Activated CD4-positive, alpha-beta T cell treated with anti-CD3 and anti-CD28 coated beads, Interleukin-2, Interleukin-6, amounts not matched to agents 100 ng/mL and 50 ng/mL, durations not matched to agents 16 hours and 8 hours (primary cell): Measurements from ENCODE around the gene INSIG1.
A peak's percentile ranks its signal among the peaks of the same experiment; 100 is the strongest.

Experiments
- DNase-seq: peaks from one replicate; pipeline ENCODE4 v3.0.0-alpha.2; 2020

Gene INSIG1

DNA sequence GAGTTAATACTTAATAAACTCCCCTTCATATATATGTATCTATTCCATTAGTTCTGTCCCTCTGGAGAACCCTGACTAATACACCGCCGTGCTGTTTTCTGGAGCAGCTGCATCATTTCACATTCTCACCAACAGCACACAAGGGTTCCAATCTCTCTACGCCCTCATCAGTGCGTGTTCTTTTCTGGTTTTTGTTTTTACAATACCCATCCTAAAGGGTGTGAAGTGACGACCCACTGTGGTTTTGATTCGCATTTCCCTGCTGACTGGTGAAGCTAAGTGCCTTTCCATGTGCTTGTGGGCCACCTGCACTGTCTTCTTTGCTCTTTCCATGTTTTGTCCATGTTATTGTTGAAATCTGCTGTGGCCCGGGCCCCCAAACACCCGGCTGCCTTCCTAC, 11.0 kb upstream of the INSIG1 start:
- peak; percentile 62 for DNase-seq

DNA sequence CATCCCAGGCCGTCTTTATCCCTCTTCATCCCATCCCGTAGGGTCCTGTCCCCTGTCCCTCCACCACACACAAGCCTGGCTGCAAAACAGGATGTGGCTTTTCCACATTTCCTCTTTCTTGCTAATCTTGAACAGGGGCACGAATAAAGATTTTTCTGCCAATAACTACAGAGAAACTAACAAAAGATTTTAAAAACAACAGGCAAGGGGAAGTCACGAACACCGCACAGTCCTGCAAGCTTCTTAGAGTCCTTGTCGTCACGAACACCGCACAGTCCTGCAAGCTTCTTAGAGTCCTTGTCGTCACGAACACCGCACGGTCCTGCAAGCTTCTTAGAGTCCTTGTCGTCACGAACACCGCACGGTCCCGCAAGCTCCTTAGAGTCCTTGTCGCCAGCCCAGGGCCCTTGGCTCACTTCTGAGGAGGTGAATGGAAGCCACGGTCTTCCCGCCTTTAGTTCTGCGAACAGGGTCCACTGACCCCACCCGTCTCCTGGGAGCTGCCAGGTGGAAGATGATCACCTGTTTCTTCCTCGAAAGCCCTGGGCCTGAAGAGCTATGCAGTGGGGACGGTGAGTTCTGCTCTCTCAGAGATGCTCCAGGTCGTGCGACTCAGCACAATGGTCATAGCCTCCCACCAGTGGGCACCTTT, 10.3 kb upstream of the INSIG1 start:
- no peak for DNase-seq

DNA sequence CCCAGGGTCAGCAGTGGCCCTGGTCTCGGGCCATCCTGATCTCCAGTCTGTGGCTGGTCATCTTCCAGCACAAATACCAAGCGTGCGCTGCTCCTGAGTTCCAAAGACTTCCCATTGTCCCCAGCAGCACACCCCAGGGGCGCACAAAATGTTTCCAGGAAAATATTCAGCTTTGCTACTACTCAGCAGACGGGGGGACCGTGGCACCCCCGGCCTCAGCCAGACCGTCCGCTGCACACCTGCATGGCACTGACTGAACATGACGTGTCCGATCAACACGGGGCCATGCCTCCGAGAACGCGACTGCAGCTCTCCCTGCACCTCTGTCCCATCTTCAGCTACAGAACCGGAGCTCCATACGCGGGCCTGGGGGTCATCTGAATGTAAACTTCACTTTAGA, 9.6 kb upstream of the INSIG1 start:
- no peak for DNase-seq

DNA sequence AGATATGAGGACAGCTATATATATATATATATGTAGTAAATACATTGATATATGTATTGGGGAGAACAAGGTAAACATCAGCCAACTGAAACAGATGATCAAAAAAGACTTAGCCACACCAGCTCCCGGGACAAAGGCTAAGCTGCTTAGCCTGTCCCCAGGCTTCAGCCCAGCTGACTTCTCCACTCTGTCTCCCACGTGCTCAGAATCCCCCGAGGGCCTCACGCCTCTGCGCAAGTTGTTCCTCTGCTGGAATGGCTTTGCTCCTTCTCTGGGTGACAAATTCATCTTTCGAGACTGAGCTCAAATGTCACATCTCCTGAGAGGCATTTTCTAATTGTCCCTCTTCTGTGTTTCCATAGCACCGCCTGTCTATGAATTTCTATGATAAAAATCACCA, 8.6 kb upstream of the INSIG1 start:
- no peak for DNase-seq

DNA sequence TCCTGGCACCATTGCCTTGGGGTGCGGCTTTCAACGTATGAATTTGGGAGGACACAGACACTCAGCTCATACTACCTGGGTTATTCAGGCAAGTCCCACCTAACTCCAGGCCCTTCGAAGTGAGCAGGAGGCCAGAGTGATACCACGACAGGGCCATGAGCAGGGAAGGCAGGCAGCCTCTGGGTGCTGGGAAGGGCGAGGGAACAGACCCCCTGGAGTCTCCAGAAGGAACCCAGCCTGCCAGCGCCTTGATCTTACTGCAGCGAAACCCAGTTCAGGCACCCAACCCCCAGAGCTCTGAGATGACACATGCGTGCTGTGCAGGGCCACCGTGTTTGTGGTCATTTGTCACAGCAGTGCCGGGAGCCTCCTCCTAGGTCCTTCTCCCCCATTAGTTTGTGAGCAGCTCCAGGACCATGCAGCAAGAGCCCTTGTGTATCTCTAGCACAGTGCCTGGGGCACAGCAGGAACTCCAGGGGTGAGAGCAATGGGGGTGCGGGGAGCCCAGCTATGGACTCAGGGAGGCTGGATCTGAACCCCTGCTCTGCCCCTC, 7.7 kb upstream of the INSIG1 start:
- DNase-seq: no peak

DNA sequence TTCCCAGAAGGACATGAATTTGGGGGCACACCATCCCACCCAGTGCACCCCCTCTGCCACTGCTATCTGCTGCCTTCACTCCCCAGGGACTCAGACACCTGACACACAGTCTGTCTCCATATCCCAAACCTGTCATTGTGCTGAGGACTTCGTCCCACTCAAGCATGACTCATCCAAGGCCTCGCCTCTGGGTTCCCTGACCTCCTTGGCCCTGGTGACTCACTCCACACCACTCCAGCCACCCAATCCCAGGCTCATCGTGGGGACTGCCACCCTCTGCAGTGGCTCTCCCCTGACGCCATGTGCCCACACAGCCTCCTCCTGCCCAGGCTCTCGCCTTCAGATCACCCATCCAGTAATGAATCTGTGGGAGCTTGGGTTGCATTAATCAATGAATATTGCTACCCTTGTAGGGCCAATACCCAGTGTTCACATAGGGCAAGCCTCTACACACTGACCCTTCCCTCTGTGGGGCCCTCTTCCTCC, 6.6 kb upstream of the INSIG1 start:
- no peak for DNase-seq

DNA sequence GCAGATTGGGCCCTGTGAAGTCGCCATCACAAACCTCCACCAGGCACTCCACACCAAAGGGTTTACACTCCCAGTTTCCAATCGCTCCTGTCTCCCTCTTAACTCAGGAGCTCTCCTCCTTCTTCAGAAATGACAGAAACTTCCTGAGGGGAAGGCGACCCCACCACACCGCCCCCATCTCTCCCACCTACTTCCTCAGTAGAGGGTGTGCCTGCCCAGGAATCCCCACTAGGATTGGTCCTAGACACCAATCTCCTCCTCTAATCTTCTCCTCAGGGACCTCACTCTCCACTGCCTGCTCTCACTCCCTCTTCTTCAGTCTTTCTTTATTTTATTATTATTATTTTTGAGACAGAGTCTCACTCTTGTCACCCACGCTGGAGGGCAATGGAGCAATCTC, 5.9 kb upstream of the INSIG1 start:
- no peak for DNase-seq

DNA sequence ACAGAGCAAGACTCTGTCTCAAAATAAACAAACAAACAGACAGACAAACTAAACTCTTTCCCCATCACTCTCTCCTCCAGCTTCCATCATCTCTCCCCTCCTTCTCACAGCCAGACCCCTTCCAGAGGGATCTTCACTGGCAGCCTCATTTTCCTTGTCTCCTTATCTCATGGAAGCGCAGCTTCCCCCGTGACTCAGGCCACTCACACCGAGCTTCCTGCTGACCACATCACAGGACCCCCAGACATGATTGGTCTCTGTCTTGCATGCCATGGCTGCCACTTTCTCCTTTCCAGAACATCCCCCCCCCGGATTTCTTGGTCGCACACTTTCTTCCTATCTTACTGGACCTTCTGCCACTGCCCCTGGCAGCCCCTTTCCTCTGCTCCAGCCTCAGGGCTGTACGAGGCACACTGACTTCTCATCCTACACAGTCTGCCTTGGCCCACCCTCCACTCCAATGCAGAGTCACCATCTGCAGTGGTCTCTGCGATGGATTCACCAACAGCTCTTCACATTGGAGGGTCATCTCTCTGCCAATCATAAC, 4.9 kb upstream of the INSIG1 start:
- no peak for DNase-seq

DNA sequence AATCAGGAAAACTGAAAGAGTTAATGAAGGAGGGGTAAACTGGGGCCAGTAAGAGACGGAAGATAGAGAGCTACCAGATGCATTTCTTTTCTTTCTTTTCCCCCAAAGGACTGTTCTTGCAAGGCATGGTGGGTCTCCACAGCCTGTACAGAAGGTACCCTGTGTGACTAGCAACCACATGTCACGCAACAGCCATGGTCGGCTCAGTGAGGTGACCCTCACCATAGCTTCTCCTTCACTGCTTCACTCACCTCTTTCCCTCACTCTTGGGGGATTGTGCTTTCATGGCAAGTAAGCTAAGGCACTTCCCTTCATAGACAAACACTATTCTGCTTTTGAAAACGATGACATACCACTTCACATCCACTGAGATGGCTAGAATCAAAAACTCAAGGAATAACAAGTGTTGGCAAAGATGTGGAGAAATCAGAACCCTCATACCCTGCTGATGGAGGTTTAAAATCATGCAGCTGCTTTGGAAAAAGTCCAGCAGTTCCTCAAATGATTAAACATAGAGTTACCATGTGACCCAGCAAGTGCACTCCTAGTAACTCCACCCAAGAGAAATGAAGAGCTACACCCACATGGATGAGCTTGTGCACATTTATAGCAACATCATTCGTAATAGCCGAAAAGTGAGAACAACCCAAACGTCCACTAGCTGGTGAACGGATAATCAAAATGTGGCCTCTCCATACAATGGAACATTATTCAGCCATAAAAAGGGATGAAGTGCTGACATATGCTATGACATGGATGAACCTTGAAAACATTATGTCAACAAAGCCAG, 3.8 kb upstream of the INSIG1 start:
- DNase-seq: no peak

DNA sequence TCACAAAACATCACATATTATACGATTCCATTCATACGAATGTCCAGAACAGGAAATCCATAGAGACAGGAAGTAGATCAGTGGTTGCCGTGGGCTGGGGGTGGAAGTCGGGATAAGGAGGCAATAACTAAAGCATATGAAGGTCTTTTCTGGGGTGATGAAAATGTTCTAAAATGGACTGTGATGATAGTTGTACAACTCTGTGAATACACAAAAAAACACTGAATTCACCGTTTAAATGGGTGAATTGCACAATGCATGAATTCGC, 3.2 kb upstream of the INSIG1 start:
- no peak for DNase-seq

DNA sequence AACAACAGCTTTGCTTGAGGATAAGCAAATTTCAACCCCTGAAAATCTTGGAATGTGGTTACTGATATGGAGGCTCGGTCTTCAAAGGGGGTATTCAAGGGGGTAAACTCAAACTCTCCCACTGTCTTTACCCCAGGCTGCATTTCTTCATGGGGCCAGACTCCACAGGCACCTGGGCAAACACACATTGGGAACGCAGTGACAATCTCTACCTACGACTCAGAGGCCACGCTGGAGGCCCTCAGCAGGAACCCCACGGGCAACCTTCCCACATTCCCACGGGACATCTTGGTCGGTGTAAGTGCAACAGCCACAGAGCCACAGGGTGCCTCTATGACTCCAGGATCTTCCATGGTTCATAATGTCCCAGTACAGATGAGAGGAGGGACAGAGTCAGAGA, 2.2 kb upstream of the INSIG1 start:
- DNase-seq: no peak

DNA sequence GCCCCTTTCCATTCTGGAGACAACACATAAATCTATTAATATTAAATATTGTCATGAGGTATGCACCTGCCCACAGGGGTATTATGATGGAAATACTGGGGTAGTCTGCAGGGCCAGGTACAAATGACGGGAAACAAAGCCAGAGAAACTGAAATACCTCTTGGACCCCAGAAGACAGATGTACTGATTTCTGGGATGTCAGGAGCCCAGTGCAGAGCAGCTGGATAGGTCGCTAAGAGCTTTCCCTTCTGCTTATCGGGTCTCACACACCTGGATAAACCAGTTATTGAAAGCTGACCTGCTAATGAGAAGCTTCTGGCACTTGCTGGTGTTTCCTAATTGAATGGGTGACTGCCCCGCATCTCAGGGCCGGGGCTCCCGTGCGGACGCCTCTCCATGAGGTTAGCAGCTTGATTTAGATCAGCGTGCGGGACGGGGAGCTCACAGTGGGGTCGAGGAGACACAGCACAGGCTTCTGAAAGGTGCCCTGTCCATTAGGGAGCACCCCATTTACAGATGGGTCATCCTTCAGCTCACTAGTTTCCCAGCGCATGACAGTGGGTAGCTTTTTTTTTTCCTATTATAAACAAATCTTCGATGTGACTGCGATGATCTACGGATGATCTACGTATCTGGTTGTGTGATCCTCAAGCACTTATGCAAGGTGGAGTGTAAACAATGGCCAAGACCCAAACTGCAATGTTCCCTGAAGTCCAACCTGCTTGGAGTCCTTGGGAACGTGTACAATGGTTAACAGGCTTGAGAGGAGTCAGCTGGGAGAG, 1.5 kb upstream of the INSIG1 start:
- DNase-seq: no peak

DNA sequence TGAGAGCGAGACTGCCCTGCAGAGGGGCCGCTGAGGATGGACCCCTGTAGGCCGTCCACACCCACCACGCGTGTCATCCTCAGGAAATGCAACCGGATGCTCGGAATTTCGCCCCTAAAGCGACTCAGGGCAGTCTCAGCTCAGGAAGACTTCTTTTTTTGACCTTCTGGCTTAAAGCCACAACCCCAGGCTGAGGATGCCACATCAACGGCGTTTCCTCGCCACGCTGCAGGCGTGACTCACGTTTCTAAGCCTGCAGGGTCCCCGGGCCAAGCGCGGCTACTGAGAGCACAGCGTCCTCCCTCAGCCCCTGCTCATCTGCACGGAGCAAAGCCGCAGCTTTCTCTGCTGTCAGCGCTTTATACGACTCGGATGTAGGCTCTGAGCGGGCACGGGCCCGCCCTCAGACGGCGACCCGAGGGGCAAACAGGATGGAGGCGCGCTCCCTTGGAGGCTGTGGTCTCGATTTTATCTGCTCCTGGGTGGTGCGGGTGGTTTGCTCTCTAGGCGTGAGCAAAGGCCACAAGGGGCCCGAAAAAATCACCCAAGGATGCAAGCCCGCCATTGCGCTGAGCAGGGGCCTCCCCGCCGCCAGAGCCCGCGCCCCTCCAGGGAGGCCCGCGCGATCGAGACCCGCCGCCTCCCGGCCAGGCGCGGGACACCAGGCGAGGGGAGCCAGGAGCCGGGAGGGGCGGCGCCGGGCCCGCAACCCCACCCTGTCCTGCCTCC, 726 bp upstream of the INSIG1 start:
- peak; percentile 91 for DNase-seq

DNA sequence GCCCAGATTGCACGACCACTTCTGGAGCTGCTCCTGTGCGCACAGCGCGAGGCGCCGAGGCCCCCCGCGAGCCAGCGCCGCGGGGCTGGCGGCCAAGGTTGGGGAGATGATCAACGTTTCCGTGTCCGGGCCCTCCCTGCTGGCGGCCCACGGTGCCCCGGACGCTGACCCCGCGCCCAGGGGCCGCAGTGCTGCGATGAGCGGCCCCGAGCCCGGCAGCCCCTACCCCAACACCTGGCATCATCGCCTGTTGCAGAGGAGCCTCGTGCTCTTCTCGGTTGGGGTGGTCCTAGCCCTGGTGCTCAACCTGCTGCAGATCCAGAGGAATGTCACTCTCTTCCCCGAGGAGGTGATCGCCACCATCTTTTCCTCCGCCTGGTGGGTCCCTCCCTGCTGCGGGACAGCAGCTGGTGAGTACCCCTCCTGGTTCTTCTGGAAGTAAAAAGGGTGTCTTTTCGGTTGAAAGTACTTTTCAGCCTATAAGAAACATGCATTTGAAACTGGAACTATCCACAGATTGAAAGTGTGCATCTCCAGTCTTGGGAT, 683 bp downstream of the INSIG1 start:
- no peak for DNase-seq

DNA sequence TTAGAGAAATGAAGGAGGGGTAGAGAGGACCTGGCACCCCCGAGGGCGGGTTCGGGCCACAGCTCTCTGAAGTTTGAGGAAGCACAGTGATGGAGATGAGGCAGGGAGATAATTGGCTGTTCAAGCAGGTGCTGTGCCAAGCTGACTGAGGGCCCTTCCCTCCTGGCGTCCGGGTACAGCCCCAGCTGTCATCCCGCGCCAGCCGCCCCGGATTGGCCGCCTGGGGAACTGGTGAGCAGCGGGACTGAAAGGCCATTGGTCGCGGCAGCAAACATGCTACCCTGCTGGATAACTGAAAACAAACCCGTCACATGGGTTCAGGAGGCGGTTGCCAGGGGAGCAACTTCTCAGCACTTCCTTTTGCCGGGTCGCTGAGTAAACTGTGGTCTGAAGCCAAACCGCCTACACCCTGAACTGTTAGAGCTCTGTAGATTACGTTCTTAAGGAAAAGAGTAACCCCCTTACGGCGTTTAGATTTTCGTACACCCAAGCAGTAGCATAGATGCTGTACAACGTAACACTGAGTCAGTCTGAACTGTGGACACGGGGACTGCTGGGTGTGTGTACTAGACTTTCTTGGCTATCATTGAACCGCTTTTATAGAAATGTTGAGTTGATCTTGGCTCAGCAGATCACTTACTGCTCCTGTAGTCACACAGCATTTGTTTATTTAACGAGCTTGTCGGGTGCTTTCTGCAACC, 1.3 kb downstream of the INSIG1 start:
- DNase-seq: peak; percentile 97

DNA sequence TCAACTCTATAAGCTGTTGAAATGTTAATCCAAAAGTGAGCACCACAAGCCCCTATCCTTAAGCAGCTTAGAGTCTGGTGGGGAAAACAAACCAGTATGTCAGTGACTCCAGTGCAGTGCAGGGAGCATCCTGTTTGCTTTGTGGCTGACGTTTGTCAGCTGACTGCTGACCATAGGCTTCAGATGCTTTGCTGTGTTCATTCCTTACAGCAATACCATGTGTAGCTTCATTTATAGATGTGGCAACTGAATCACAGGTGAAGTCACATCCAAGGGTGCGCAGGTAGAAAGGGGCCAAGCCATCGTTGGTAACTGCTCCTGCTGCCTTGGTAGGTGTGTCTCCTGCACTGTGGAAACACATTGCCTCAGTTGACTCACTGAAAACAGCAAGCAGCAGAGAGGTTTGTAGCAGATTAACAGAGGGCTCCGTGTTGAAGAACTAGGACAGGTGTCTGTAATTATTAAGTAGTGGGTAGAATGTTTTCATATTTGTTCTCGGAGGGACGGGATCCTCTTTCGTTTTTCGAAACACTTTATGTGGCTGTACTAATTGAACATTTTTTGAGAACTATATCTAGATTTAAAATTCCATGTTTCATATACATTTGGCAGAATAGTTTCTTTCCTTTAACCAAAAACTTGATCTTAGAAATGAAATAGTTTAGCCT, 2.0 kb downstream of the INSIG1 start:
- DNase-seq: peak; percentile 46

DNA sequence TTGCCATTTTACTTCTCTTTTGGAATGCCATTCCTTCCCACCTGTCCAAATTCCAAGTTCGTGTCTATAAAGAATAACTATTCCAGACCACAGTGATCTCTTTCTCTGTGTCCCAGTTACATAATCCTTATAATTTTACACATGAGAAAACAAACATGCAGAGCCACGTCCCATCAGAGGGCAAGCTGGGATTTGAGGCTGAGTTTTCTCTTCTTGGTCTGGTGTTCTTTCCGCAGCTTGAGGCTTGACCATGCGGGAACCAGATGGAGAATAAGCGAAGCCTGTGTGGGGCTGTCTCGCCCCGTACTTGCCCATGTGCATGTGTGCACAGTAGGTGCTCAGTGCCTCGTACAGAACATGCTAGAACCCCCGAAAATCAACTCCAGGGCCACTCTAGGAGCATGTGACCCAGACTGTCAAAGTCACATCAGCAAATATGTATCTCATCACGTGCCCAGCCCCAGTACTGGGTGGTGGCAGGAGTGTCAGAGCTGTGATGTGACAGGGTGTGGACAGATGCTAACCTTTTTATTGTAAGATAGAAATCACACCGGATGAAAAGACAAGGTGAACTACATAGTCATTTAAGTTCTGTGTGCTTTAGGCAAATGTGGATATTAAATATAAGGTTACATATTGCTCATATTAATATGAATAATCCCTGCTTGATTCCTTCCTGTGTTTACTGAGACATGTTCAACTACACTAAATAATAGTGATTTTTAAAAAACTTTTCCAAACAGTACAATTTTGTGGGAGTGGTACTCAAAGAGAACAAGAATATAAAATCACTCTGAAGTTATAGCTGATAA, 3.2 kb downstream of the INSIG1 start:
- DNase-seq: peak; percentile 48

DNA sequence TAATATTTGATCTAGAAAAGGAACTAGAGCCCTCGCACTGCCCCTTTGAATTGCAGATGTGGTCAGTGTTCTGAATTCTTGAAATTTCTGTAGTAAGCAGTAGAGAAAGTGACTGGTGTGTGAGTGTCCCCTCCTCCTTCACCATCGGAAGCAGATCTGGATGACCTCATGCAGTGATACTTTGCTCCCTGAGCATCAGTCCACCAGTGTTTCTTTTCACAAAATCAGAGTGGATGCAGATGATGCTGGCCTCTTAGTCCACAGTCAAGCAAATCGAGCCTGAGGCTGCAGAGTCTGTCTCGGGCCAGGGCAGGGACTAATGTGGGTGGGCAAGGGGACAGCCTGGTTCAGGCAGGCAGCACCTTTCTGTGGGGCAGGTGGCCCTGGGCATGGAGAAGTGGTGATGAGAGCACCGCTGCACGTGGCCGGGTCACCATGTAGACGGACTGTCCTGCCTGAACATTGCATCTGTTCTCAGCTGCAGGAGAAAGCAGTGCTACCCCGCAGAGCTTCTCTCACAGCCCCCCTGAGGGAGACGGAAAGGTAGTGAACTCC, 5.4 kb downstream of the INSIG1 start:
- no peak for DNase-seq

DNA sequence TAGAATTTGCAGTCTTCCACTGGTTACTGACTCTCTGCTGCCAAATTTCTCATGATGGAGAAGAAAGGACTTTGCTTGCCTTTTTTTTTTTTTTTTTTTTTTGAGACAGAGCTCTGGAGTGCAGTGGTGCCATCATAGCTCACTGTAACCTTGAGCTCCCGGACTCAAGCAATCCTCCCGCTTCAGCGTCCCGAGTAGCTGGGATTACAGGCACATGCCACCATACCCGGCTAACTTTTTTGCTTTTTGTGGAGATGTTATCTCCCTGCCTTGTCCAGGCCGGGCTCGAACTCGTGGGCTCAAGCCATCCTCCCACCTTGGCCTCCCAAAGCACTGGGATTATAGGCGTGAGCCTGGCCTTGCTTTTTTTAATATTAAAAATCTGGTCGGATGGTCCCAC, 6.2 kb downstream of the INSIG1 start:
- no peak for DNase-seq
